HG03378 (cell line): ENCODE data around the gene TAOK3.
"Not testable (repeated sequence)": the region's sequence is repeated elsewhere in the genome, so short reads cannot be mapped to it uniquely, and the experiment has no call there.

ENCODE experiments used
- ATAC-seq: cut with Tn5 transposase; IDR thresholded peaks from one replicate; pipeline ENCODE4 v1.9.1; 2021; ENCODE audit warnings: mild to moderate bottlenecking, moderate library complexity; ENCODE audit not compliant: unreplicated experiment

TAOK3 gene

GRCh38 chr12:118372541-118373495 lies at the start of gene TAOK3:
Gene TAOK3 (minus strand): TSS chr12:118372907. CDS start chr12:118255567, 117,340 bp downstream.
- peak; percentile 79 for ATAC-seq

GRCh38 chr12:118420673-118421072 lies 48.0 kb upstream of the TAOK3 start:
- ATAC-seq, result no peak

GRCh38 chr12:118418385-118419057 lies 45.8 kb upstream of the TAOK3 start:
- ATAC-seq, result no peak

GRCh38 chr12:118417942-118418341 lies 45.2 kb upstream of the TAOK3 start:
- no peak for ATAC-seq

- no peak for ATAC-seq
Observed at GRCh38 chr12:118409834-118410233, 37.1 kb upstream of the TAOK3 start.

- ATAC-seq, result not testable (repeated sequence)
Observed at GRCh38 chr12:118408241-118408640, 35.5 kb upstream of the TAOK3 start.

- ATAC-seq, result no peak
Observed at GRCh38 chr12:118404876-118405521, 32.3 kb upstream of the TAOK3 start.

- ATAC-seq, result no peak
Observed at GRCh38 chr12:118402251-118402650, 29.5 kb upstream of the TAOK3 start.

GRCh38 chr12:118398940-118399339 lies 26.2 kb upstream of the TAOK3 start:
- ATAC-seq, result no peak

- ATAC-seq, result no peak
Observed at GRCh38 chr12:118398524-118398923, 25.8 kb upstream of the TAOK3 start.

- ATAC-seq, result no peak
Observed at GRCh38 chr12:118397708-118398440, 25.2 kb upstream of the TAOK3 start.

GRCh38 chr12:118391836-118392235 lies 19.1 kb upstream of the TAOK3 start:
- ATAC-seq, result no peak

GRCh38 chr12:118391424-118391823 lies 18.7 kb upstream of the TAOK3 start:
- ATAC-seq, result no peak

- no peak for ATAC-seq
Observed at GRCh38 chr12:118377884-118378470, 5.3 kb upstream of the TAOK3 start.

GRCh38 chr12:118377021-118377883 lies 4.5 kb upstream of the TAOK3 start:
- ATAC-seq, result no peak

GRCh38 chr12:118376089-118377020 lies 3.6 kb upstream of the TAOK3 start, which contains the start of gene SUDS3:
Gene SUDS3 (plus strand): TSS chr12:118376555. CDS start chr12:118376692, 137 bp downstream.
- ATAC-seq, result no peak

GRCh38 chr12:118375348-118375747 lies 2.6 kb upstream of the TAOK3 start:
- ATAC-seq, result no peak

GRCh38 chr12:118374909-118375308 lies 2.2 kb upstream of the TAOK3 start:
- ATAC-seq, result no peak
